Gastroesophageal sphincter (tissue), 3 donors: Measurements from ENCODE around the gene SHISAL2A.

Experiments used
- CTCF ChIP-seq, 4 experiments: fragments of 200-600 bp in 2 of 4; fragments of 450-650 bp in 2 of 4; sonication (generic) in 1 of 4; IDR thresholded peaks; one replicate each; pipeline ENCODE4 v1.5.1; 2017 to 2019; ENCODE audit warnings: antibody characterized with exemption in 4 of 4, mild to moderate bottlenecking in 2 of 4, moderate library complexity in 2 of 4
- POLR2A ChIP-seq, 2 donors: fragments of 450-650 bp; IDR thresholded peaks; one replicate each; pipeline ENCODE4 v1.6.1; 2017; ENCODE audit warnings: antibody characterized with exemption in 2 of 2, mild to moderate bottlenecking in 2 of 2, moderate library complexity in 1 of 2
- POLR2AphosphoS5 ChIP-seq: sonication (generic); formaldehyde crosslinking; IDR thresholded peaks from one replicate; pipeline ENCODE4 v1.6.1; 2017; ENCODE audit warnings: antibody characterized with exemption

GRCh38 chr1:52683367-52683940 lies 50.5 kb downstream of the SHISAL2A start:
- TF ChIP-seq POLR2A (IDR thresholded peaks at IDR 0.05) = no peak
- no peak for TF ChIP-seq CTCF (IDR thresholded peaks at IDR 0.05)
- TF ChIP-seq POLR2AphosphoS5 = no peak
